OCI-LY1 (cell line): Measurements from ENCODE around the gene TSPAN32.
"Not testable (repeated sequence)": the region's sequence is repeated elsewhere in the genome, so short reads cannot be mapped to it uniquely, and the experiment has no call there.

ENCODE experiments used
- H2AFZ ChIP-seq: fragments of 200-600 bp; sonication (generic), shearing (Covaris generic); 2 replicates; pipeline ENCODE4 v1.6.0; 2014; ENCODE audit warnings: antibody characterized with exemption, mild to moderate bottlenecking, low read length
- H3F3A ChIP-seq: fragments of 200-600 bp; sonication (generic), shearing (Covaris generic); 2 replicates; pipeline ENCODE4 v1.6.0; 2014; ENCODE audit warnings: mild to moderate bottlenecking, antibody characterized with exemption, low read length, moderate library complexity; ENCODE audit not compliant: insufficient read depth
- H3K27ac ChIP-seq: fragments of 200-600 bp; sonication (generic); 2 replicates; pipeline ENCODE4 v1.5.1; 2014; ENCODE audit warnings: low read length, mixed run types, mild to moderate bottlenecking, low read depth; ENCODE audit not compliant: poor library complexity, severe bottlenecking
- H3K27me3 ChIP-seq: fragments of 200-600 bp; sonication (generic); 2 replicates; pipeline ENCODE4 v1.6.0; 2014; ENCODE audit warnings: antibody characterized with exemption, mild to moderate bottlenecking, low read length, moderate library complexity; ENCODE audit not compliant: insufficient read depth
- H3K36me3 ChIP-seq: fragments of 200-600 bp; sonication (generic); 2 replicates; pipeline ENCODE4 v1.6.1; 2014; ENCODE audit warnings: mild to moderate bottlenecking, antibody characterized with exemption, low read length, moderate library complexity, mixed read lengths; ENCODE audit not compliant: insufficient read depth
- H3K4me1 ChIP-seq: fragments of 200-600 bp; sonication (generic); 2 replicates; pipeline ENCODE4 v1.5.1; 2014; ENCODE audit warnings: mild to moderate bottlenecking, low read length, moderate library complexity; ENCODE audit not compliant: insufficient read depth, severe bottlenecking
- H3K4me2 ChIP-seq: fragments of 200-600 bp; sonication (generic), shearing (Covaris generic); 2 replicates; pipeline ENCODE4 v1.6.1; 2014; ENCODE audit warnings: low read length
- H3K4me3 ChIP-seq: fragments of 200-600 bp; sonication (generic); 2 replicates; pipeline ENCODE4 v1.5.1; 2014; ENCODE audit warnings: low read length, low read depth, mild to moderate bottlenecking, mixed read lengths; ENCODE audit not compliant: poor library complexity, severe bottlenecking
- H3K79me2 ChIP-seq: fragments of 200-600 bp; shearing (Covaris generic); 2 replicates; pipeline ENCODE4 v1.6.1; 2016; ENCODE audit warnings: mixed run types, low read length, mixed read lengths; ENCODE audit not compliant: insufficient read depth
- H3K9ac ChIP-seq: fragments of 200-600 bp; sonication (generic), shearing (Covaris generic); 2 replicates; pipeline ENCODE4 v1.6.1; 2014; ENCODE audit warnings: mild to moderate bottlenecking, low read length, mixed read lengths
- H3K9me2 ChIP-seq: fragments of 200-600 bp; sonication (generic), shearing (Covaris generic); 2 replicates; pipeline ENCODE4 v1.6.1; 2014; ENCODE audit warnings: low read depth, mild to moderate bottlenecking, low read length, mixed read lengths
- H3K9me3 ChIP-seq: fragments of 200-600 bp; shearing (Covaris generic); 2 replicates; pipeline ENCODE4 v1.6.1; 2014; ENCODE audit warnings: low read length, mixed read lengths
- H4K20me1 ChIP-seq: fragments of 200-600 bp; sonication (generic), shearing (Covaris generic); 2 replicates; pipeline ENCODE4 v1.6.0; 2016; ENCODE audit warnings: mild to moderate bottlenecking, low read length; ENCODE audit not compliant: insufficient read depth
- CTCF ChIP-seq: fragments of 200-600 bp; sonication (generic), shearing (Covaris generic); IDR thresholded peaks from 2 replicates; pipeline ENCODE4 v1.5.1; 2017; ENCODE audit warnings: mild to moderate bottlenecking, antibody characterized with exemption, low read length, moderate library complexity, mixed read lengths
- EZH2 ChIP-seq: fragments of 200-600 bp; sonication (generic), shearing (Covaris generic); IDR thresholded peaks from 2 replicates; pipeline ENCODE4 v1.8.0; 2017; ENCODE audit warnings: borderline replicate concordance, mixed run types, mild to moderate bottlenecking, antibody characterized with exemption, low read length, moderate library complexity, mixed read lengths

TSPAN32 gene

GRCh38 chr11:2277933-2278523, 23.8 kb upstream of the TSPAN32 start:
- no peak overlapping the region for H2AFZ ChIP-seq

GRCh38 chr11:2280208-2280607, 21.6 kb upstream of the TSPAN32 start:
- Histone ChIP-seq H3K79me2 (no peaks in the 10 kb centered on the region), H3K27me3 (peaks cover under 1% of the 10 kb centered on the region; the same call in 1 of the 2 replicates), H3K4me3 (no peak overlapping the region), H3K4me2 (no peak overlapping the region), H3K9ac (no peak overlapping the region), H3F3A (no peaks in the 10 kb centered on the region), H2AFZ (no peak overlapping the region), H3K9me2 (no peaks in the 10 kb centered on the region), H3K27ac (no peak overlapping the region), H4K20me1 (no peaks in the 10 kb centered on the region), H3K4me1 (no peaks in the 10 kb centered on the region), H3K9me3 (no peaks in the 10 kb centered on the region), H3K36me3 (no peaks in the 10 kb centered on the region)
- TF ChIP-seq EZH2 (no peak), CTCF (no peak)

More at GRCh38 chr11:2277933-2278523, 23.8 kb upstream of the TSPAN32 start:
- H3K79me2 ChIP-seq = no peaks in the 10 kb centered on the region
- TF ChIP-seq EZH2 = no peak
- TF ChIP-seq CTCF = no peak
- no peaks in the 10 kb centered on the region for H4K20me1 ChIP-seq
- H3K27ac ChIP-seq = no peak overlapping the region
- no peaks in the 10 kb centered on the region for H3K9me2 ChIP-seq
- H3F3A ChIP-seq = no peaks in the 10 kb centered on the region
- H3K36me3 ChIP-seq = no peaks in the 10 kb centered on the region
- H3K4me1 ChIP-seq = no peaks in the 10 kb centered on the region
- H3K4me3 ChIP-seq = no peak overlapping the region
- H3K4me2 ChIP-seq = no peak overlapping the region
- H3K9me3 ChIP-seq = no peaks in the 10 kb centered on the region
- H3K27me3 ChIP-seq = peaks cover 4% of the 10 kb centered on the region; the same call in 1 of the 2 replicates
- H3K9ac ChIP-seq = no peak overlapping the region

GRCh38 chr11:2286350-2286749, 15.5 kb upstream of the TSPAN32 start:
- not testable (repeated sequence) for H4K20me1 ChIP-seq, H3K4me1 ChIP-seq, H3K79me2 ChIP-seq, H3K9me3 ChIP-seq, H3K36me3 ChIP-seq, H2AFZ ChIP-seq, H3K9ac ChIP-seq, H3K4me3 ChIP-seq, H3K4me2 ChIP-seq, H3K9me2 ChIP-seq, H3K27ac ChIP-seq, H3F3A ChIP-seq, H3K27me3 ChIP-seq

- TF ChIP-seq EZH2 (no peak), CTCF (no peak)
- no peaks in the 10 kb centered on the region for H3K9me3 ChIP-seq
- H3K9ac ChIP-seq = no peak overlapping the region
- H3K79me2 ChIP-seq = no peaks in the 10 kb centered on the region
- H3F3A ChIP-seq = no peaks in the 10 kb centered on the region
- H3K9me2 ChIP-seq = no peaks in the 10 kb centered on the region
- no peak overlapping the region for H2AFZ ChIP-seq
- H3K27me3 ChIP-seq = no peaks in the 10 kb centered on the region
- no peaks in the 10 kb centered on the region for H3K36me3 ChIP-seq
- no peak overlapping the region for H3K4me3 ChIP-seq
- H3K27ac ChIP-seq = no peak overlapping the region
- H3K4me2 ChIP-seq = no peak overlapping the region
- H3K4me1 ChIP-seq = no peaks in the 10 kb centered on the region
- H4K20me1 ChIP-seq = no peaks in the 10 kb centered on the region
These were observed 14.7 kb upstream of the TSPAN32 start for GRCh38 chr11:2287091-2287490.
